Esophagus squamous epithelium (tissue), 5 donors: ENCODE data around the gene SH3PXD2A. TPM values are rescaled to one million over a fixed set of nuclear protein-coding genes. Genes with fewer than 3 reads are reported as not detected.

ENCODE experiments used
- DNase-seq: peaks from one replicate; lab custom pipeline; 2025; lab: John Stamatoyannopoulos, UW
- H3K27ac ChIP-seq, 4 donors: fragments of 200-600 bp; sonication (generic); one replicate each; pipeline ENCODE4 v1.5.1; 2016 to 2019; ENCODE audit warnings: mild to moderate bottlenecking in 1 of 4
- H3K27me3 ChIP-seq, 4 donors: fragments of 200-600 bp; sonication (generic); 1 replicate in 3 of 4; 2 replicates in 1 of 4; pipeline versions ENCODE4 v1.5.1 to v1.6.0; 2017 to 2021; ENCODE audit warnings: antibody characterized with exemption in 1 of 4
- H3K36me3 ChIP-seq, 3 donors: fragments of 200-600 bp; sonication (generic); one replicate each; pipeline ENCODE4 v1.5.1; 2016 to 2019
- H3K4me1 ChIP-seq, 3 donors: fragments of 200-600 bp; sonication (generic); one replicate each; pipeline ENCODE4 v1.5.1; 2017 to 2019
- H3K4me3 ChIP-seq, 4 donors: fragments of 200-600 bp; sonication (generic); 1 replicate in 3 of 4; 2 replicates in 1 of 4; pipeline ENCODE4 v1.5.1; 2016 to 2019; ENCODE audit warnings: mild to moderate bottlenecking in 2 of 4, moderate library complexity in 1 of 4
- H3K9me3 ChIP-seq, 3 donors: fragments of 200-600 bp; sonication (generic); one replicate each; pipeline ENCODE4 v1.5.1; 2016 to 2019
- CTCF ChIP-seq, 6 experiments: fragments of 450-650 bp in 4 of 6; fragments of 200-600 bp in 2 of 6; sonication (generic) in 2 of 6; IDR thresholded peaks; one replicate each; pipeline ENCODE4 v1.5.1; 2016 to 2019; ENCODE audit warnings: antibody characterized with exemption in 6 of 6, mild to moderate bottlenecking in 4 of 6, moderate library complexity in 4 of 6
- POLR2A ChIP-seq, 4 donors: fragments of 450-650 bp; IDR thresholded peaks; one replicate each; pipeline ENCODE4 v1.6.1; 2017; ENCODE audit warnings: antibody characterized with exemption in 4 of 4, mild to moderate bottlenecking in 4 of 4, moderate library complexity in 3 of 4
- WGBS, 2 donors: methylation state at CpG; one replicate each; pipeline ENCODE4 v1.1.5; 2018; 5-methylcytosine and 5-hydroxymethylcytosine counted together
- intact Hi-C: fragments of 100-400 bp; cut with DNase I; formaldehyde crosslinking; loops from one replicate; pipeline ENCODE4 v1.15.0; 2022
- total RNA-seq, 4 donors: library from RNA; depleted of rRNA; stranded (reverse); fragments of >200 nt; gene quantifications; one replicate each; pipeline ENCODE4 v1.1.0, GENCODE V29; 2016
- donor health status: DM: yes; HTN: yes; CAD: no.

Gene SH3PXD2A
- total RNA-seq, 4 donors from 2014 or later = 25.1 to 57.8 (median 42.7) TPM

GRCh38 chr10:103872137-103872931 lies 17.0 kb upstream of the SH3PXD2A start:
- DNase-seq = no peak
- Histone ChIP-seq H3K36me3 (peaks cover 0 to 18% (median 0%) of the 10 kb centered on the region in 3 donors), H3K4me1 (peaks cover 10 to 61% (median 30%) of the 10 kb centered on the region in 3 donors), H3K27me3 (peaks cover 0 to 6% (median 0%) of the 10 kb centered on the region in 4 donors), H3K4me3 (no peak overlapping the region), H3K27ac (peak overlapping the region; percentile 83 to 89 (median 85)), H3K9me3 (no peaks in the 10 kb centered on the region)
- TF ChIP-seq POLR2A (IDR thresholded peaks at IDR 0.05) = peak in 1 of 4 donors; percentile 44
- no peak for TF ChIP-seq CTCF (IDR thresholded peaks at IDR 0.05)
- intact Hi-C loops = no loop called here
- WGBS, 2 donors = 43 to 51% methylated on average over 11 to 14 of the region's 16 CpGs

GRCh38 chr10:103871006-103871405 lies 15.6 kb upstream of the SH3PXD2A start:
- intact Hi-C loops = no loop called here
- no peak for TF ChIP-seq CTCF (IDR thresholded peaks at IDR 0.05)
- no peak for TF ChIP-seq POLR2A (IDR thresholded peaks at IDR 0.05)
- H3K36me3 ChIP-seq = peaks cover 0 to 8% (median 0%) of the 10 kb centered on the region in 3 donors
- peak overlapping the region; percentile 83 to 89 (median 85) for H3K27ac ChIP-seq
- WGBS, 2 donors = 45 to 65% methylated on average over 7 of the region's 7 CpGs
- no peaks in the 10 kb centered on the region for H3K9me3 ChIP-seq
- no peak for DNase-seq
- no peak overlapping the region for H3K4me3 ChIP-seq
- peaks cover 10 to 59% (median 30%) of the 10 kb centered on the region in 3 donors for H3K4me1 ChIP-seq
- peaks cover 0 to 6% (median 0%) of the 10 kb centered on the region in 4 donors for H3K27me3 ChIP-seq

- DNase-seq = no peak
- 32 to 49% methylated on average over 8 of the region's 8 CpGs for WGBS, 2 donors
- Histone ChIP-seq H3K4me1 (peaks cover 10 to 59% (median 30%) of the 10 kb centered on the region in 3 donors), H3K36me3 (peaks cover 0 to 8% (median 0%) of the 10 kb centered on the region in 3 donors), H3K27me3 (peaks cover 0 to 6% (median 0%) of the 10 kb centered on the region in 4 donors), H3K9me3 (peaks cover 0 to 2% (median under 1%) of the 10 kb centered on the region in 3 donors), H3K27ac (peak overlapping the region; percentile 83 to 89 (median 85)), H3K4me3 (no peak overlapping the region)
- peak in 3 of 6 experiments; percentile 27 to 48 (median 34) for TF ChIP-seq CTCF (IDR thresholded peaks at IDR 0.05)
- no peak for TF ChIP-seq POLR2A (IDR thresholded peaks at IDR 0.05)
- intact Hi-C loops = no loop called here
Measured at GRCh38 chr10:103870516-103870915, 15.1 kb upstream of the SH3PXD2A start.

GRCh38 chr10:103869336-103869735 lies 14.0 kb upstream of the SH3PXD2A start:
- Histone ChIP-seq H3K9me3 (peaks cover 0 to 13% (median 11%) of the 10 kb centered on the region in 3 donors), H3K27me3 (peaks cover 0 to 6% (median 0%) of the 10 kb centered on the region in 4 donors), H3K4me3 (no peak overlapping the region), H3K4me1 (peaks cover 10 to 51% (median 30%) of the 10 kb centered on the region in 3 donors), H3K36me3 (peaks cover 0 to 8% (median 0%) of the 10 kb centered on the region in 3 donors), H3K27ac (peak overlapping the region in 3 of 4 donors; percentile 72 to 89 (median 85))
- TF ChIP-seq CTCF (IDR thresholded peaks at IDR 0.05) = no peak
- no peak for TF ChIP-seq POLR2A (IDR thresholded peaks at IDR 0.05)
- 52 to 55% methylated on average over 4 of the region's 4 CpGs for WGBS, 2 donors
- no peak for DNase-seq
- intact Hi-C loops = no loop called here

GRCh38 chr10:103868200-103868599 lies 12.8 kb upstream of the SH3PXD2A start:
- Histone ChIP-seq H3K27ac (peak overlapping the region in 1 of 4 donors; percentile 20), H3K4me1 (peaks cover 6 to 40% (median 22%) of the 10 kb centered on the region in 3 donors), H3K4me3 (no peak overlapping the region), H3K27me3 (peaks cover 0 to 6% (median 0%) of the 10 kb centered on the region in 4 donors), H3K36me3 (peaks cover 0 to 5% (median 0%) of the 10 kb centered on the region in 3 donors), H3K9me3 (peaks cover 0 to 13% (median 11%) of the 10 kb centered on the region in 3 donors)
- no peak for DNase-seq
- 75 to 82% methylated on average over 1 of the region's 1 CpG for WGBS, 2 donors
- TF ChIP-seq CTCF (IDR thresholded peaks at IDR 0.05) = no peak
- TF ChIP-seq POLR2A (IDR thresholded peaks at IDR 0.05) = no peak
- intact Hi-C loops = no loop called here
